GM12801 (cell line): ENCODE results near the gene RFC5.

Experiments
- CTCF ChIP-seq: IDR thresholded peaks from one replicate; pipeline ENCODE4 v1.5.1; 2011; ENCODE audit warnings: control low read depth; ENCODE audit not compliant: insufficient read length; ENCODE audit errors: extremely low read depth

Gene RFC5

DNA sequence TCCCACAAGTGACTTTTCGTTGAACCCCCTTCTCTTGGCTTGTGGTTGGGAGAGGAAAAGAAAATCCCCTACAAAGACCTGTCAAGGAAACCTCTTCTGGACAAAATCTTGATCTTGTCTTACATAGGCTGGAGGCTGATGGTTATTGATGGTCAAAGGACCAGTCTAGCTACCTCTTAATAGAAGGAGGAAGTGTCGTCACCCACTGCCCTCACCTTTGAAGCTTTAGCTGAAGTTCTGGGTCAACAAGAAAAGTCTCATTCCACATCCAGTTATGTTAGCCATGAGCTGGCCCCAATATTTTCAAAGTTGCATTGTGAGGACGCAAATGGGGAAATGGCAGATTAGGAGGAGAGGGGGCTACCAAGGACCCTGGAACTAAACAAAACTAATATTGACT lies 41.5 kb upstream of the RFC5 start:
- TF ChIP-seq CTCF: no peak

- no peak for TF ChIP-seq CTCF
Observed at GRCh38 chr12:117977373-117977772, 39.1 kb upstream of the RFC5 start.

- TF ChIP-seq CTCF: no peak
Observed at GRCh38 chr12:117980616-117981015, 35.9 kb upstream of the RFC5 start.

DNA sequence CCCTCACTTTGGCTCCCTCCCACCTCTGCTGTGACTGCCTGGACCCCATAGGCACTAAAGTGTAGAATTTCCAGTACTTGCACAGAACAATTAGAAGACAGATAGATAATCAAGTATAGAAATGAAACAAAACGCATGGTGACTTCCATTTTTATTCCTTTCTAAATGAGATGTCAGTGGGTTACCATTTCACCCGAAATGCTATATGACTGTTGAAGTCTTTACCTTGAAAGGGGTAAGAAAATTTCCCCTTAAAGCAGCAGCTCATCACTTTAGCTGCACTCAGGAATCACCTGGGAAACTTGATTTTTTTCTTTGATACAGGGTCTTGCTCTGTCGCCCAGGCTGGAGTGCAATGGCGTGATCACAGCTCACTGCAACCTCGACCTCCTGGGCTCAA lies 35.2 kb upstream of the RFC5 start:
- no peak for TF ChIP-seq CTCF

- no peak for TF ChIP-seq CTCF
Observed at GRCh38 chr12:117985182-117985581, 31.3 kb upstream of the RFC5 start.

DNA sequence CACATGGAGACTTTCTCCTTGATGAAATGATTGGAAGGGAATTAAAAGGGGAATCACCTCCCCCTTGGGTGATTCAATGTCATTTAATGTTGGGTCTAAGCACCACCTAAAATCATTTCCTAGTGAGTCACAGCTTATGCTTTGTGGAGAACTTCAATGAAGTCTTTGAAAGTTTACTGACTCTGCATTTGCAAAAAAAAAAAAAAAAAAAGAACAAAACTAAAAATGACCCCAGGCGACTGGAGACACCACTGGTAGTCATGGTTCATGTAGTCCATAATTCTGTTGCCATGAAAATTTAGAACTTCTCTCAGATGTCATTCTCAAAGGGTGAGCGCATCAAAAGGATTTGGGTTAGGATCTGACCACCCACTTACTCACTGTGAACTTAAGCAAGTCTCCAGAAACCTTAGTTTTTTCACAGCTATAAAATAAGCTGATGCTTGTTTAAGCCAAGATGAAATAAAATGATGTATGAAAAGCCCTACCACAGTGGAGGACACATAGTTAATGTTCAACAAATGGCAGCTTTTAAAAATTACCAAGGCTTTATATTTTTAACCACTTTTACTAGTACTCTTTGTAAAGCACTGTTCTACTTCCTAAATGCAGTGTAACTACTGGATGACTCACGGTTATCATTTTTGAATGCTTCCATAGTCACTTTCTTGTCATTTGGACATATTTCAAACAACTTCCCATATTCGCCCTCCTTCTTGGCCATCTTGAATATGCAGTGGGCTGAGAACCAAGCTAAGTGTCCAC lies 29.6 kb upstream of the RFC5 start:
- TF ChIP-seq CTCF: no peak

- no peak for TF ChIP-seq CTCF
Observed at GRCh38 chr12:117994551-117995438, 21.7 kb upstream of the RFC5 start.
